Endothelial cell (in vitro differentiated cells): ENCODE measurements around the gene CMTM2. TPM values are rescaled to one million over a fixed set of nuclear protein-coding genes. Genes with fewer than 3 reads are reported as not detected.

ENCODE experiments used
- DNase-seq: peaks from one replicate; pipeline ENCODE4 v3.0.0; 2021; ENCODE audit warnings: low spot score
- H3K27ac Mint-ChIP-seq: one replicate; pipeline ENCODE4 v1.8.0; 2021; ENCODE audit warnings: mixed read lengths, inconsistent platforms; ENCODE audit not compliant: unreplicated experiment
- H3K27me3 Mint-ChIP-seq: one replicate; pipeline ENCODE4 v1.8.0; 2021; ENCODE audit warnings: mild to moderate bottlenecking, moderate library complexity, mixed read lengths, inconsistent platforms; ENCODE audit not compliant: unreplicated experiment
- H3K36me3 Mint-ChIP-seq: one replicate; pipeline ENCODE4 v1.8.0; 2021; ENCODE audit warnings: mild to moderate bottlenecking, low read depth, mixed read lengths, inconsistent platforms; ENCODE audit not compliant: unreplicated experiment
- H3K4me1 Mint-ChIP-seq: one replicate; pipeline ENCODE4 v1.8.0; 2021; ENCODE audit warnings: mild to moderate bottlenecking, mixed read lengths, inconsistent platforms; ENCODE audit not compliant: unreplicated experiment
- H3K4me3 Mint-ChIP-seq: one replicate; pipeline ENCODE4 v1.8.0; 2021; ENCODE audit warnings: mild to moderate bottlenecking, mixed read lengths, inconsistent platforms; ENCODE audit not compliant: unreplicated experiment
- H3K9me3 Mint-ChIP-seq: one replicate; pipeline ENCODE4 v1.8.0; 2021; ENCODE audit warnings: mixed read lengths, inconsistent platforms; ENCODE audit not compliant: unreplicated experiment
- long read RNA-seq: library from polyadenylated mRNA; unstranded; transcript quantifications from one replicate; pipeline ENCODE4 v2.0.0, GENCODE V29; 2020; ENCODE audit not compliant: unreplicated experiment
- total RNA-seq: library from RNA; stranded (reverse); fragmentation: NEBNext Ultra II Directional; extraction: Animal tissue kit (Norgen Biotek cat#: 25700); gene quantifications from one replicate; pipeline ENCODE4 v1.2.1, GENCODE V29; 2021; ENCODE audit not compliant: unreplicated experiment
- TF ChIP-seq, protein P1 (sequence below): fragments of 200-600 bp; sonication (generic); IDR thresholded peaks from one replicate; pipeline ENCODE4 v1.5.0; 2021; ENCODE audit warnings: antibody characterized with exemption; ENCODE audit not compliant: unreplicated experiment

The CMTM2 gene, protein sequence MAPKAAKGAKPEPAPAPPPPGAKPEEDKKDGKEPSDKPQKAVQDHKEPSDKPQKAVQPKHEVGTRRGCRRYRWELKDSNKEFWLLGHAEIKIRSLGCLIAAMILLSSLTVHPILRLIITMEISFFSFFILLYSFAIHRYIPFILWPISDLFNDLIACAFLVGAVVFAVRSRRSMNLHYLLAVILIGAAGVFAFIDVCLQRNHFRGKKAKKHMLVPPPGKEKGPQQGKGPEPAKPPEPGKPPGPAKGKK
- 2.1 TPM for total RNA-seq
- long read RNA-seq, partial matches to known transcripts, result 0 of 4 reads
- long read RNA-seq, other reads (novel, unspliced or antisense), result 4 of 4 reads

DNA sequence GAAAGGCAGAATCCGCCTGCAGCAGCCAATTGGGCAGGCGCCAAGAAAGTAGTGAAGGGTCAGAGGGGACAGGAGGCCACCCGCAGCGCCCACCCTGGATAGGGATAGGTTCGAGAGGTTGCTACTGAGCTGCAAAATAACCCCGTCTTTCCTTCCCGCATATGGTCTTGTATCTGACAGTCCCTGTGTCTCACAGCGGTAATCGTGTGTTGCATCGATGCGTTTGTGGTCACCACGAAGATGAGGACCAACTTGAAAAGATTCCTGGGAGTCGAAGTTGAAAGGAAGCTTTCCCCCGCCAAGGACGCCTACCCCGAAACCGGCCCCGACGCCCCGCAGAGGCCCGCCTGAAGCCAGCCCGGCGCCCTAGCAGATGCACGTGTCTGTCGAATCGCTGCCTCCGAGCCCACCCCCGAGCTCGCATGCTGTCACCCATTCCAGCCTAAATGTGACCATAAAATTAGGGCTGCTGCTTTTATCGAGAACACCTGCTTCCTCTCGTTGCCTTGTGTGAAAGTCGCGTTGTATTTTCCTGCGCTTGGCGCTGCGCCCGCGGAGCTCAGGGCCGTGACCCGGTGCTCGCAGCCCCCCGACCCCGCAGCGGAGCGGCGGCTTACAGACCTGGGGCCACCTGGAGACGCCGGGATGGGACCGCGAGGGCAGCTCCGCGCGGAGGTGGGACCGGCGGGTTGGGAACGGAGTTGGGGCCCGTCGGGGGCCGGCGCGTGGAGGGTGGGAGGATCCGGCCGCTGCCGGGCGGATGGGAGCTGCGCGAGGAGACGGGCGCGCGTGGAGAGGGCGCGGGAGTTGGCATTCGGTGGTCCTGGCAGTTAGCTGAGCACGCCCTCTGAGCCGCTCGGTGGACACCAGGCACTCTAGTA is at the start of gene CMTM2:
Gene CMTM2 (plus strand): TSS at position 813 of the 881 bp plus-strand sequence. CDS start 145 bp downstream, outside the sequence.
- H3K4me1 Mint-ChIP-seq, result peaks cover 43% of the 10 kb centered on the region
- H3K36me3 Mint-ChIP-seq, result no peaks in the 10 kb centered on the region
- H3K9me3 Mint-ChIP-seq, result no peaks in the 10 kb centered on the region
- peaks cover 10% of the 10 kb centered on the region for H3K27me3 Mint-ChIP-seq
- H3K4me3 Mint-ChIP-seq, result no peak within 1 kb of the TSS
- no peak for DNase-seq
- TF ChIP-seq, protein P1, sequence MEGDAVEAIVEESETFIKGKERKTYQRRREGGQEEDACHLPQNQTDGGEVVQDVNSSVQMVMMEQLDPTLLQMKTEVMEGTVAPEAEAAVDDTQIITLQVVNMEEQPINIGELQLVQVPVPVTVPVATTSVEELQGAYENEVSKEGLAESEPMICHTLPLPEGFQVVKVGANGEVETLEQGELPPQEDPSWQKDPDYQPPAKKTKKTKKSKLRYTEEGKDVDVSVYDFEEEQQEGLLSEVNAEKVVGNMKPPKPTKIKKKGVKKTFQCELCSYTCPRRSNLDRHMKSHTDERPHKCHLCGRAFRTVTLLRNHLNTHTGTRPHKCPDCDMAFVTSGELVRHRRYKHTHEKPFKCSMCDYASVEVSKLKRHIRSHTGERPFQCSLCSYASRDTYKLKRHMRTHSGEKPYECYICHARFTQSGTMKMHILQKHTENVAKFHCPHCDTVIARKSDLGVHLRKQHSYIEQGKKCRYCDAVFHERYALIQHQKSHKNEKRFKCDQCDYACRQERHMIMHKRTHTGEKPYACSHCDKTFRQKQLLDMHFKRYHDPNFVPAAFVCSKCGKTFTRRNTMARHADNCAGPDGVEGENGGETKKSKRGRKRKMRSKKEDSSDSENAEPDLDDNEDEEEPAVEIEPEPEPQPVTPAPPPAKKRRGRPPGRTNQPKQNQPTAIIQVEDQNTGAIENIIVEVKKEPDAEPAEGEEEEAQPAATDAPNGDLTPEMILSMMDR, result no peak
- H3K27ac Mint-ChIP-seq, result no peak within 1 kb of the TSS

DNA sequence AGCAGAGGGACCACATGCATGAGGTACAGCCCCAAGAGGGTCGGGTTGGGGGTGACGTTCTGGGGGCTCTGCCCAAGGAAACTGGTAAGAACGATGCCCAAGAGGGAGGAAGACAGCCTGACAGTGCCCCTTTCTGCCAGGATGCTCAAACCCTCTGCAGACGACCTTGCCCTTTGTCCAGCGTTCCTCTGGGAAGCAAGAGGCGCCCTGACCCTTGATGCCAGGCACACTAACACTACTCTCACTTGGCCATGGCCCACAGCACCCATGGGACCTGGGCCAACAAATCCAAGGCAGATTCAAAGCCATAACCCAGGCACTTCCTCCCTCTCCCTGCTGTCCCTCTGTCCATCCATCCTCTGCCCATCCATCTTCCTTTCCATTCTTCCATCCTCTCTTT is 49.8 kb upstream of the CMTM2 start:
- Mint-ChIP-seq H3K4me3 (no peak overlapping the region), H3K4me1 (peaks cover 15% of the 10 kb centered on the region), H3K9me3 (no peaks in the 10 kb centered on the region), H3K27ac (no peak overlapping the region), H3K27me3 (no peaks in the 10 kb centered on the region), H3K36me3 (peaks cover 27% of the 10 kb centered on the region)
- no peak for DNase-seq
- TF ChIP-seq, protein P1, result no peak

DNA sequence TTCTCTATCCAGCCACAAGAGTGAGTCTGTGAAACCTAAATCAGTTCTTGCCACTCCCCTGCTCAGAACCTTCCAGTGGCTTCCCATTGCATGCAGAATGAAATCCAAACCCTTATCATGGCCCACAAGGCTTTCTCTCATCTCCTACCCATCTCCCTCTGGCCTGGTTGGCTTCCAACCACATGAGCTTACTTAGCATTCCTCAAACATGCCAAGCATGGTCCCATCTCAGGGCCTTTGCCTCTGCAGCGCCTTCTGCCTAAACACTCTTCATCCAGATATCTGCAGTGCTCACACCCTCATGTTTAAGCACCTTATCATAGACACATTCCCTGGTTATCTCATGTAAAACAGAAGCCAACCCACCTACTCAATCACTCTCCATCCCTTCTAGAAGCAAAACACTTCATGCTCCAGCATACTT is 44.9 kb upstream of the CMTM2 start:
- TF ChIP-seq, protein P1, result no peak
- peak overlapping the region; percentile 48 for H3K27ac Mint-ChIP-seq
- peaks cover 7% of the 10 kb centered on the region for H3K36me3 Mint-ChIP-seq
- no peak for DNase-seq
- no peak overlapping the region for H3K4me3 Mint-ChIP-seq
- no peaks in the 10 kb centered on the region for H3K9me3 Mint-ChIP-seq
- peaks cover 6% of the 10 kb centered on the region for H3K4me1 Mint-ChIP-seq
- H3K27me3 Mint-ChIP-seq, result peaks cover 2% of the 10 kb centered on the region

DNA sequence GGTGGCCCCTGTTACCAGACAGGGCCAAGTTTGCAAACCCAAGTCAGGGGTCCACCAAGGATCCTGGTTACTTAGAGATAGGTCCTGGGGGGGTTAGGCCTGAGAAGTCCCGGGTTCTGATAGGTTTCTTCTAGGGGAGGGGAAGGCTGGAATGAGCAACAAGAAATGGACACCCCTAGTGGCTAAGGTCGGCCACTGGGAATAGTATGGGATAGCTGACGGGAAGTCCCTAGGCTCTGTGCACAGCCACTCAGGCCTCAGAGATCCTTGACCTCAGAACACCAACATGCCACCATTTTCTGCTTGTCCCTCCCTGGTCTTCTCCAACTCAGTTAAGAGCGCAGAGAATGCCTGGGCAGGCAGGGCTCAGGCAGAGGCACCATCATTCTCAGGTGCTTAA is 42.7 kb upstream of the CMTM2 start:
- DNase-seq, result no peak
- peaks cover 6% of the 10 kb centered on the region for H3K4me1 Mint-ChIP-seq
- H3K27ac Mint-ChIP-seq, result no peak overlapping the region
- peaks cover 2% of the 10 kb centered on the region for H3K27me3 Mint-ChIP-seq
- TF ChIP-seq, protein P1, result no peak
- H3K36me3 Mint-ChIP-seq, result peaks cover 3% of the 10 kb centered on the region
- no peaks in the 10 kb centered on the region for H3K9me3 Mint-ChIP-seq
- no peak overlapping the region for H3K4me3 Mint-ChIP-seq

DNA sequence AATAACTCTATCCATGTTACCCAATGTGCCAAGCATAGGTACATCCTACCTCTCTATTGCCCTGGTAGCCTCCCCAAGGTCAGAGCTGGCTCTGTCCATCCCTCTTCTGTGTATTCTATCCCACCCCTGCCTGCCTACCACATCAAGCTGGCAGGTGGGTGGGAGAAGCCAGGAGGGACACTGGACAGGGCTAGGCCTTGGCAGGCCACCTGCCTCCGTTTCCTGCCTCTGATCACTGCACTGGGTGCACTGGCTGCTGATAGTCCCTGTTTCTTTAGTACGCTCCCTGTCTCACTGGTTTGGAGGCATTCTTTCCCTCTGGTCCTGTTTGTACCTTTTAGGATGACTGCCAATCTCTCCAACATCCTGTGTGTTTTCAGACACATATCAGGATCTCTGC is 42.0 kb upstream of the CMTM2 start:
- Mint-ChIP-seq H3K27ac (peak overlapping the region; percentile 22), H3K4me1 (peaks cover 12% of the 10 kb centered on the region)
- TF ChIP-seq, protein P1, result no peak

More for the DNA sequence above, 42.0 kb upstream of the CMTM2 start:
- H3K4me3 Mint-ChIP-seq, result no peak overlapping the region
- peaks cover 2% of the 10 kb centered on the region for H3K27me3 Mint-ChIP-seq
- DNase-seq, result no peak
- H3K36me3 Mint-ChIP-seq, result peaks cover 3% of the 10 kb centered on the region
- no peaks in the 10 kb centered on the region for H3K9me3 Mint-ChIP-seq
